ENCODE measurements around the gene WASL.
A peak's percentile ranks its signal among the peaks of the same experiment; 100 is the strongest.
"Not testable (repeated sequence)": the region's sequence is repeated elsewhere in the genome, so short reads cannot be mapped to it uniquely, and the experiment has no call there.

WASL gene

DNA sequence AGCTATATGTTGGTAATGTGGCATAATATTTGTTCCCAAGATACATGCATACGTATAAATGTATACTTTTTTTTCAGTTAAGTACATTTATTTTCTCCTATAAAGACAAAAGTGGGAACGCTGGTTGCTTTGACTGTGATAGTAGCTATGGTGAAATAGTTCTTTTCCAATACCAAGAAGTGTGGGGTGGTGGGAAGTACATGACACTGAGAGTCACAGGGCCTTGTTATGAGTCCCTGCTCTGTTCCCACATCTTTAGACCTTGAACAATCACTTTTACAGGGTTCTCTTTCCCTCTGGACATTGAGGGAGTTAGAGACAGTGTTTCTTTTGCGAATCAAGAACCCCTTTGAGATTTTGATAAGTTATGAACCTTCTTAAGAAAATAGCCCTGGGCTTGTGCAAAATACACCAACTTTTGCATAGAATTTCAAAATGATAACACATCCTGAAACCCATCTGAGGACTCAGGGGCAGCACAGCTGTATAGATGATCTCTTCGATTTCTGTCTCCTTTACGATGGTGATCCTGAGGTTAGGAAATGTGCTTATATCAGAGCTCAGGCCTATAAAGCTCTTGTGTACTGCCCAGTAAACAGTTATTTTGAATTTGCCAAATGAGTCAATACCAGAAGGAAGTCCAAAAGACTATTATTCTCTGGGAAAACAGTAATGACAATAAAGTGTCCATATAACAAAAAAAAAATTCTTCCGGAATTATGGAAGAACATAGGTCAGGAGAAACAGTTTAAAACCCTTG is 92.1 kb downstream of the WASL start:
- DNase-seq, result no peak

DNA sequence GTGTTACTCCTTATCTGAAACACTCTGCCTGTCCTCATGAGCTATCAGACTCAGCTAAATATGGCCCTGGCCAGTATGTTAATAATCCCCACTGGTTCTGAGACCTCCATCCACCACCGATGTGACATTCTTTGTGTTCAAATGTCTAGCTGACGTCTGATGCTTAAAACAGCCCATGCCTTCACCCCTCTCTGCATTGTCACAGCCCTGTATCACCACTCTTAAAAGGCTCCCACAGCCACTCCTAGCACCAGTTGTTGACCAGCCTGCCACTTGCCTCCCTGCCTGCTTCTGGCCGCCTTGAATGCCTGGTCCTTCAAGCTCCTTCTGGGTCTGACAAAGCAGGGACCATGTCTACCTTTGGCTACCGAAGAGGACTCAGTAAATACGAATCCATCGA is 93.2 kb downstream of the WASL start, which contains the start of gene LMOD2:
Gene LMOD2 (plus strand): TSS at position 253 of the 400 bp plus-strand sequence. CDS start 98 bp downstream, at position 351.
- no peak for DNase-seq

DNA sequence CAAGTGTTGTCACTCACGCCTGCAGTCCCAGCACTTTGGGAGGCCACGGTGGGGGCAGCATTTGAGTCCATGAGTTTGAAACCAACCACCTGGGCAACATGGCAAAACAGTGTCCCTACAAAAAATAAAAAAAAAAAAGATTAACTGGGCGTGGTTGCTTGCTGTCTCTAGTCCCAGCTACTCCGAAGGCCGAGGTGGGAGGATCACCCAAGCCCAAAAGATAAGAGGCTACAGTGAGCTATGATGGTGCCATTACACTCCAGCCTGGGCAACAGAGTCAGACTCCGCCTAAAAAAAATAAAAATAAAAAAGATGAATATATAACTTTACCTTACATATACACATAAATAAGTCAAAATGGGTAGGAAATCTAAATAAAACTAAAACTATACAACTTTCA is 95.6 kb downstream of the WASL start:
- DNase-seq, result no peak

DNA sequence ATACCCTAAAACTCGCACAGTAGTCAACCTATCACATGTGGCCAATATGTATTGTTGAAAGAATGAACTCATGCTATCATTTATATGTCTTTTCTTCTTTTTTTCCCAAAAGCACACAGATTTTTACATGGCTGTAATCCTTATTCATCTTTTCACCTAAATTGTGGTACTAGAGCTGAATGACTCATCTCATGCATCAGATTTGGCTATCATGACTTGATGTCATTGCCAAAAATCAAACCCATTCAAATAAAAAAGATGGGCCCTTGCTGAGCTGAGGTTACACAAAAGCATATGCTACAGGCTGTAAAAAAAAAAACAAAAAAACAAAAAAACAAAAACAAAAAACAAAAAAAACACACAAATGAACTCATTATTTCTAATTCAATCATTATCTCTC is 96.4 kb downstream of the WASL start:
- DNase-seq, result no peak

DNA sequence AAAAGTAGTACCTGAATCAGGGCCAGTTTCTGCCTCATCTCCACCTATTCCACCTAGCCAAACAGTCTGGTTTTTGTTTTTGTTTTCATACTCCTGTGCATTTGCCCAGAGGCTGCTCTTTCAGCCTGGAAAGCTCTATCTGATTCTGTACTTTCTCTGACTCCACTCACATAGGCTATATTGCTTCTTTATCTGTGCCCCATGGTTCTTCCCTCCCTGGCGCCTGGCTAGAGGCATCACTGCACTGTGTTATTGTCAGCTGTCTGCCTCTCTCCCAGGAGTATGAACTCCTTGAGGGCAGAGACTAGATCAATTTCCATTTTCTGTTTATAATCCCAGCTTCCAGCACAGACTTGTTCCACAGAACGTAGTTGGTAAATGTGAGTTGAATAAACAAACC is 98.2 kb downstream of the WASL start:
- no peak for DNase-seq

DNA sequence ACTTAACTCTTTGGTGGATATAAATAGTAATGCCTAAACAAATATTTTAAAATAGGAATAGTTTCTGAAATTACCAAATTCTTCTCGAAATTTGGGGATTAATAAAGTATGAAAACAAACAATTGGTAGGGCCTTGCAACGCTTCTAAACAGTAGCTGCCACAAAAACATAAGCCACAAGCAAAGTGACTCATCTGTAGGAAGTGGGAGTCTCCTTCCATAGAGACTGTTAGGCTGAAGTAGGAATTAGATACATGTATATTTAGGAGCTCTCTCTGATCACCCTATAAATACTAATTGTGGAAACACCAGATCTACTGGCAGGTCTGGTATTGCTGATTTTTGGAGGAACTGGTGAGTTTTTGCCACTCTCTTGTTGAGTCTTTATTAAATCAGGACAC is 98.8 kb downstream of the WASL start:
- DNase-seq, result peak; percentile 10

DNA sequence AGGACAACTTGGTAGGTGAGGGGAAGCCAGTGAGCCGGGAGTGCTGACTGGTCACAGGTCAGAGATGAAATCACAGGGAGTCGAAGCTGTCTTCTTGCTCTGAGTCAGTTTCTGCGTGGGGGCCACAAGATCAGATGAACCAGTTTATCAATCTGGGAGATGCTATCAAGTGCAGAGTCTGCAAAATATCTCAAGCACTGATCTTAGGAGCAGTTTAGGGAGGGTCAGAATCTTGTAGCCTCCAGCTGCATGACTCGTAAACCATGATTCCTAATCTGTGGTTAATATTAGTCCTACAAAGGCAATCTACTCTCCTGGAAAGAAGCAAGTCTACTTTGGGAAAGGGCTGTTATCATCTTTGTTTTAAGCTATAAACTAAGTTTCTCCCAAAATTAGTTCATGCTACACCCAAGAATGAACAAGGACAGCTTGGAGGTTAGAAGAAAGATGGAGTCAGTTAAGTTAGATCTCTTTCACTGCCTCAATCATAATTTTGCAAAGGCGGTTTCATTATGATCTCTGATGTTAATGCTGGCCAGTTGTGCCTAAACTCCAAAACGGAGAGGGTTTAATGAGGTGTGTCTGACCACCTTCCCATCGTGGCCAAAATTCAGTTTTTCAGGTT is 101.6 kb downstream of the WASL start:
- DNase-seq, result no peak

DNA sequence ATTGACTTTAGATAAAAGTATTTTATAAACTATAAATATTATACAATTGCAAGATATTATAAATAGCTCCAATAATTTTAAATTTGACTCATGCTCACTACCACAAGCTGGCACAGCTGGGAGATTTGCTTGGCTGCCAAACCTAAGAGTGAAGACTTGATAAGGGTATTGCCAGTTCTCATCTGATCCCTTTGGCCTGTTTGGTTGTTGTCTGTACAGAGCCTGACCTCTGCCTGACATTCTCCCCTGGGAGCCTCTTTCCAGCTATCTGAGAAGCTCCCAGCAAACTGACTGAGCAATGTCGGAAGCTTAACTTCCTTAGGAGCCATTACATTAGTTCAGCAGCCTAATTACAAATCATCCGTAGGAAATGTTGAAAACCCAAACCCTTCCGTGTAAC is 103.3 kb downstream of the WASL start:
- no peak for DNase-seq

DNA sequence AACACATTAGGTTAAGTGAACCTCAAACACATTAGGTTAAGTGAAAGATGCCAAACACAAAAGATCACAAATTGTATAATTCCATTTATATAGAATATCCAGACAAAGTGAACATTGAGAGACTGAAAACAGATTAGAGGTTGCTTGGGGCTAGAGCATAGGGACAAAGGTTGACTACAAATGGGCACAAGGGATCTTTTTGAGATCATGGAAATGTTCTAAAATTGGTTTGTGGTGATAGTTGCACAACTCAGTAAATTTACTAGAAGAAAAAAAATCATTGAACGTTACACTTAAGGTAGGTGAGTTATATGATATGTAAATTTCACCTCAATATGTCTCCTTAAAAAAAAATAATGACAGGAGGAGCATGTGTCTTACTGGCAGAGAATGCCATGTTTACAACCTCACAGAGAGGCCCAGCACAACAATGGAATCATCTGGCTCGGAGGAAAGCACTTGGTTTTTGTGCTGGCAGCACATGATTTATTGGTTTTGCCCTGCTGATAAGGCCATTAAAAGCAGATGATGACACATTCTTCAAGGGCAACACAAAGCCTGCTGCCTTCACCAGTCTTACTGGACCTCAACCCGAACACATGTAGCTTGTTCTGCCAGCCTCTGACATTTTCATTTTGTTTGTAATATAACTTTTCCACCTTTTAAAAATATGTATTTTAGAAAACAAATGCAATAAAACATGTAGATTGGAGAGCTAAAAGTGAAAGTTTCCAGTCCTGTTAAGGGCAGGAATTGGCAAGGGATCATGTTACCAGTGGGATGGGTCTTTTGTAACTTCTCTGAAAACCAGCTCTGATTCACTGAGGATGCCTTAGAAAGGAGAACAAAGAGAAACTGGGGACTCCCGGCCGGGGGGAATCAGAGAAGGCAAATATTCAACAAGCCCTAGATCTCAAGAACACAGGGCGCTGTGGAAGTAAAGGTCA is 105.0 kb downstream of the WASL start:
- DNase-seq, result peak; percentile 77

DNA sequence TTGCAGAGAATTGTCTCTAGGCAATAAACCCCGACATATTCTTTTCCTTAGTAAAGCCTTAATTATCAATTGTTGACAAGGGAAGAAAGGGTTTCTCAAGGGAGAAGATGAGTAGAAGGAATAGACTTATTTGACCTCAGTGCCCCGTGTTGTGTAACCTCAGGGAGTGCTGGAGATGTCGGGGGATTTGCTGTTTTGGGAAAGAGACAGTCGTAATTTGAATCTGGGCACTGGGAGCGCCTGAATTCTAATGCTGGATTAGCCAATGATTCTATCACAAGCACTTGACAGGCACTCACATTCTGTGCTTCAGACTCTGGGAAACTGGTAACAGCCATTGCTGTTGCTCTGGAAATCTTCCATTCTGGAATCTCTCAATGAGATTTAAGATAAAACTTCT is 106.9 kb downstream of the WASL start:
- DNase-seq, result no peak

DNA sequence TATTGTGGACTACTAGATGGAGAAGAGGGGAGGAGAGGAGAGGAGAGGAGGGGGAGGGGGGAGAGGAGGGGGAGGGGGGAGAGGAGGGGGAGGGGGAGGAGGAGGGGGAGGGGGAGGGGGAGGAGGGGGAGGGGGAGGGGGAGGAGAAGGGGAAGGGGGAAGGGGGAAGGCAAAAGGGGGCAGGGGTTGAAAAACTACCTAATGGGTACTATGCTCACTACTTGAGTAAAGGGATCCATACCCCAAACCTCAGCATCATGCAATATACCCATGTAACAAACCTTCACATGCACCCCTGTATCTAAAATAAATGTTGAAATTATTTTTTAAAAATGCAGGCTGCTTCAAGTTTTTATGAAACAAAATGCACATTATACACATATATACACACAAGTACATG is 108.2 kb downstream of the WASL start:
- no peak for DNase-seq

DNA sequence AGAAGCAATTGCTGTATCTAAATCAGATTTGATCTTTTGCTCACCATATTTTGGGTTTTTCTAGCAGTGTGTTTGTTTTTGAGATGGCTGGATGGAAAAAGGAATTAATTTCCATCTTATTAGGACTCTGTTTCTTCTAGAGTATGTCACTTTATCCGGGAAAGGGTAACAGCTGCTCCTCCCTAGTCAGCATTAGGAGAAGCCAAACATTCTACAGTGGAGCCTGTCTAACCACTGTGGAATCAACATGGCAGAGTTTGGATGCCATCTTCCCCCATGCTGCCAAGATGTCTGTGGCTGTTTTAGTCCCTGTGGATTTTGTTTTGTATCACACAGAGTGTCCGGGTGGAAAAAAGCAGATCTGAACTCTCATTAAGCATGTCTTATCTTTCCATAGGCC is 109.2 kb downstream of the WASL start:
- no peak for DNase-seq

DNA sequence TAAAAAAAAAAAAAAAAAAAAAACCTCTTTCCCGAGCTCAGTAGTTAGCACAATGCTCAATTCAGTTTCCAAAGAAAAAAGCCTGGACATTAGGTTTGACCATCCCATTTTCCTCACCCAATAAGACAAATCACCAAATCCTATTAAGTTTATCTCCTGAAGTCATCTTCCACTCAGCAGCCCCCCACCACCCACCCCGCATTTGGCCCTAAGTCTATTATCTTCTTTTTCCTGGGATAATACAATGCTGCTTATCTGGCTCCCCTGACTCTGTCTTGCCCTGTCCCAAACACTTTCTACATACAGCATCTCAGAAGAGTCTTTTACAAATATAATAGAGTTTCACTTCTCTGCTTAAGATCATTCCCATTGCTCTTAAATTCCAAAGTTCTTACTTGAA is 110.9 kb downstream of the WASL start:
- DNase-seq, result no peak

DNA sequence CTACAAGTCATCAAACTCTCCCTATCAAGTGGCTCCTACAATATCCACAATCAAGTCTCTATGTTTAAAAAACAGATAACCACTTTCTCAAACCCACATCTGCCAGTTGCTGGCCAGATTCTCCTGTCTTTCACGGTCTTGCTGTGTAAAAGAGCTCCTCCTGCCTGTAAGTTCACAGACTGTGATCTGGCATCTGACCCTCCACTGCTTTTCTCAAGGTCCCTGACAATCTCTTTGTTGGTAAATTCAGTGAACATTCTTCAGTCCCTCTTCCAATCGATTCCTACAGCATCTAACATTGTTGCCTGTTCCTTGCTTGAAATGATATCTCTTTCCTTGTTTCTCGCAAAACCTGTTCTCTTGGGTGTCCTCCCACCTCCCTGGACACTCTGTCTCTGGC is 111.6 kb downstream of the WASL start:
- no peak for DNase-seq

DNA sequence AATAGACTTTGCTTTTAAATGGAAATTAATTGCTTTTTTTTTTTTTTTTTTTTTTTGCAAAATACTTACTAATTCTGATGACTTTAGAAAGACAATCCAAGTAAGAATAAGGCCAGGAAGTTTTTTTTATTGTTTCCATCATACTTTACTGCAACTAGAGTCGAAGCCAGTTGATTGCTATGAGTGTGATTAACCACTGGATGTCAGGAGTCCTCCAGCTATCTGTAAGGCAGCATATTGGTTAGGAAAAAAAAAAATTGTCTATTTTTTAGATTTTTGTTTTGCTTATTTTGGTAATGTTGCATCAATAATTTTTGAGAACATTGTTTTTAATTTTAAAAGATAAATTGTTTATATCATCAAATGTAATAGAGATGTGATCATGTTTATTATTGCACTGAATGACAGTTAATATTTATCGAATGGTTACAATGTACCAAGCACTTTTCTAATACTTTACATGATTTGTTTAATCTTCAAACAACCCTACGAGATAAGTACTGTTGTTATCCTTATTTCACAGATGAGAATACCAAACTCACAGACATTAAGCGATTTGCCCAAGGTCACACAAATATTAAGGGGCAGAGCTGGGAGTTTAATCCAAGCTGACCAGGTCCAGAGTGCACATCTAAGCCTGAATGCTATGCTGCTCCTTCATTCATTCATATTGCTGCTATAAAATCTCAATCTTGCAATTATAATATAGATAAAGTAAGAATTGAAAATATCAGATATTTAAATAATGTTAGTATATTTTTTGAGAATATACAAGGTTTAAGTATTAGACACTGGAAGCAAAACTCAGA is 113.0 kb downstream of the WASL start:
- peak; percentile 44 for DNase-seq

DNA sequence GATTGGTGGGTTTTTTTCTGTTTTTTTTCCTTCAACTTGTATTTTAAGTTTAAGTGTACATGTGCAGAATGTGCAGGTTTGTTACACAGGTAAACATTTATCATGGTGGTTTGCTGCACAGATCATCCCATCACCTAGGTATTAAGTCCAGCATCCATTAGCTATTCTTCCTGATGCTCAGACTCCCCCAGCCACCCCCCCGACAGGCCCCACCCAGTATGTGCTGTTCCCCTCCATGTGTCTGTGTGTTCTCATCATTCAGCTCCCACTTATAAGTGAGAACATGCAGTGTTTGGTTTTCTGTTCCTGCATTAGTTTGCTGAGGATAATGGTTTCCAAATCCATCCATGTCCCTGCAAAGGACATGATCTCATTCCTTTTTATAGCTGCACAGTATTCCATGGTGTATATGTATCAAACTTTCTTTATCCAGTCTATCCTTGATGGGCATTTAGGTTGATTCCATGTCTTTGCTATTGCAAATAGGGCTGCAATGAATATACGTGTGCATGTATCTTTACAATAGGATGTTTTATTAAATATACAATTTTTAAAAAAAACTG is 114.7 kb downstream of the WASL start:
- not testable (repeated sequence) for DNase-seq

DNA sequence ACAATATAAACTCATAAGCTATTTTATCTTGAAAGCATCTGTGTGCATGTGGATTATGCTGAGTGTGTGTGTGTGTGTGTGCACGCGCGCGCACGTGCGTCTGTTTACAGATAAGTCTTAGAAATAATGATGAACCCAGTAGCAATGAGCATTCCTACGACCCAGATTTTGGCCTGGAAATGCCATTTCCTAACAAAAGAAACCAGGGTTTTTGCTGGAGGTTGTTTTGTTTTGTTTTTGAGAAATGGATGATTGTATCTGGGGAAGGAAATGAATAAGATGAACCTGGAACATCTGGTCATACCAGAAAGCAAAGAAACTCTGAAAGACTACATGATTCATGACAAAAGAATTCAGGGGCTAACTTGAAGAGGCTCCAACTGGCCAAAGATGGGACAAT is 115.2 kb downstream of the WASL start:
- no peak for DNase-seq

DNA sequence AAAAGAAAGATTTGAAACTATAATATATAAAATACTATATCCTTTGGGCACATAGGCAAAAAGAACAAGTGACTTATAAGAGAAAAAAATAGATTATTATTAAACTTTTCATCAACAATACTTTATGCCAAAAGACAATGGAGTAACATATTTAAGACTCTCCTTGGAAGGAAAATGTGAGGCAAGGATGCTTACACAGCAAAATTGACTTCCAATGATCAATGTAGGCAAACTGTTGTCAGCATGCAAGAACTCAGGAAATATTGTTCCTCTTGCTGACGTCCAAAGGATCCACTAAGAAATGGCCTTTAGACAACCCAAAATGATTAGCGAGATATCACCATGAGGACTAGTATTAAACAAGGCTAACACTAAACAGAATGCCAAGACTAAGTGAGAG is 116.0 kb downstream of the WASL start:
- DNase-seq, result no peak
